ENCODE results near the gene CACNA1C.

Gene CACNA1C

DNA sequence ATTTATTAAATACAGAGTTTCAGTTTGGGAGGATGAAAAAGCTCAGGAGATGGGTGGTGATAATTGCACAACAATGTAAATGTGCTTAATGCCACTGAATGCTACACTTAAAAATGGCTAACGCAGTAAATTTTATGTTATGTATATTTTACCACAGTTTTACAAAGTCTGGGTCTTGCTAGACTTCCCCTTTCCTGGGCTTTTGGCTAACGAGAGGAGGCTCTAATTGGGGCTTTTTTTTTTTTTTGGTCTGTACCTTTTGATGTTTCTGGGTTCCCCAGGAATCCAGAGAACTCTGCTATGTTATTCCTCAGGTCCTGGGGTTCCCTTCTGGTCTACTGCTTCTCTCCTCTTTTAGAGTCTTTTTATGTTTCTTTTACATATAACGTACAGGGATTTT, 355.5 kb downstream of the CACNA1C start:
- no peak overlapping the region for H3K27ac ChIP-seq (ENCODE audit: low read depth, low read length)
- H3K9ac ChIP-seq (ENCODE audit: low read depth in 1 of 2, low read length in 2 of 2), result no peak overlapping the region
- H3K4me3 ChIP-seq (ENCODE audit: low read depth in 1 of 2, low read length in 2 of 2), result no peak overlapping the region
- H3K36me3 ChIP-seq (ENCODE audit: control insufficient read depth in 1 of 2, insufficient read depth in 2 of 2, low read length in 2 of 2), result no peaks in the 10 kb centered on the region
- no peaks in the 10 kb centered on the region for H3K9me3 ChIP-seq (ENCODE audit: control insufficient read depth in 1 of 2, low read length in 2 of 2)
- no peaks in the 10 kb centered on the region for H3K4me1 ChIP-seq (ENCODE audit: control insufficient read depth in 1 of 2, insufficient read depth in 2 of 2, low read length in 2 of 2)
- H3K27me3 ChIP-seq (ENCODE audit: control insufficient read depth in 1 of 2, insufficient read depth in 2 of 2, low read length in 2 of 2), result no peaks in the 10 kb centered on the region

DNA sequence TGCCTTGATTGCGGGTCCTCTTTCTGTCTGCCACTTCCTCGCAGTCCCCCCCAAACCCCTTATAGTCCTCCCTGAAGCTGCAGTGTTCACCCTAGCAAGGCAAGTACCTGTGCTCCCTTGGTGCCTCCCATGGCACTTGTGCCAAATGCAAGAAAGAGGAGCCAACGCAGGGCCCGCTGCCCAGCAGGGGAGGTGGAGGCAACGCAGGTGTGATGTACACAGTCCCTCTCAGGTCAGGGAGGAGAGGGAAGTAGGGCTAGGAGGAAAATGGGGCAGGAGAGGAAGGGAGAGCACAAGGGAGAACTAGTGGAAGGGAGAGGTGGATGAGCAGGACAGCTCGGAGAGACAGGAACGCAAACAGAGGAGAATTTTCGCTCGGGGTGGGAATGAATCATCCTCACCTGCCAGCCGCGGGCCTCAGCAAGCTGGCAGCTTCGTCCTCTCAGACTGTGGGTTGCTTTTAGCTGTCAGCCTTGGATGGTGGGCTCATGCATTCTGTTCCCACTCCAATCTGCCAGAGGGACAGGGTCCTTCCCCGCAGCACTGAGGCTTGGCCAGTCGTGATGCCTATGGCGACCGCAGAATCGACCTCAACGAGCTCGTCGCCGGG, 357.0 kb downstream of the CACNA1C start:
- no peaks in the 10 kb centered on the region for H3K9me3 ChIP-seq (ENCODE audit: control insufficient read depth in 1 of 2, low read length in 2 of 2)
- no peaks in the 10 kb centered on the region for H3K4me1 ChIP-seq (ENCODE audit: control insufficient read depth in 1 of 2, insufficient read depth in 2 of 2, low read length in 2 of 2)
- no peaks in the 10 kb centered on the region for H3K27me3 ChIP-seq (ENCODE audit: control insufficient read depth in 1 of 2, insufficient read depth in 2 of 2, low read length in 2 of 2)
- no peak overlapping the region for H3K4me3 ChIP-seq (ENCODE audit: low read depth in 1 of 2, low read length in 2 of 2)
- no peaks in the 10 kb centered on the region for H3K36me3 ChIP-seq (ENCODE audit: control insufficient read depth in 1 of 2, insufficient read depth in 2 of 2, low read length in 2 of 2)
- no peak overlapping the region for H3K27ac ChIP-seq (ENCODE audit: low read depth, low read length)
- no peak overlapping the region for H3K9ac ChIP-seq (ENCODE audit: low read depth in 1 of 2, low read length in 2 of 2)

DNA sequence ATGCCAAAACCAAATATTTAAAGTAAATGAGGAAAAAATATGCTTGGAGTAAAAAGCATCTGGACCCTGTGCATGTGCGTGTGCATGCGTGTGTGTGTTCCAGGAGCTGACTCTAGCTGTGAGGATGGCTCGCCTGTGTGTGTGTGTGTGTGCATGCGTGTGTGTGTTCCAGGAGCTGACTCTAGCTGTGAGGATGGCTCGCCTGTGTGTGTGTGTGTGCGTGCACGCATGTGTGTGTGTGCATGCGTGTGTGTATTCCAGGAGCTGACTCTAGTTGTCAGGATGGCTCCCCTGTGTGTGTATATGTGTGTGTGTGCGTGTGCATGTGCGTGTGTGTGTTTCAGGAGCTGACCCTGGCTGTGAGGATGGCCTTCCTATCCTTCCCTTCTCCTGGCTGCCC, 357.7 kb downstream of the CACNA1C start:
- H3K9ac ChIP-seq (ENCODE audit: low read depth in 1 of 2, low read length in 2 of 2), result no peak overlapping the region
- H3K27ac ChIP-seq (ENCODE audit: low read depth, low read length), result no peak overlapping the region
- H3K36me3 ChIP-seq (ENCODE audit: control insufficient read depth in 1 of 2, insufficient read depth in 2 of 2, low read length in 2 of 2), result no peaks in the 10 kb centered on the region
- no peaks in the 10 kb centered on the region for H3K9me3 ChIP-seq (ENCODE audit: control insufficient read depth in 1 of 2, low read length in 2 of 2)
- H3K27me3 ChIP-seq (ENCODE audit: control insufficient read depth in 1 of 2, insufficient read depth in 2 of 2, low read length in 2 of 2), result no peaks in the 10 kb centered on the region
- H3K4me3 ChIP-seq (ENCODE audit: low read depth in 1 of 2, low read length in 2 of 2), result no peak overlapping the region
- H3K4me1 ChIP-seq (ENCODE audit: control insufficient read depth in 1 of 2, insufficient read depth in 2 of 2, low read length in 2 of 2), result no peaks in the 10 kb centered on the region

DNA sequence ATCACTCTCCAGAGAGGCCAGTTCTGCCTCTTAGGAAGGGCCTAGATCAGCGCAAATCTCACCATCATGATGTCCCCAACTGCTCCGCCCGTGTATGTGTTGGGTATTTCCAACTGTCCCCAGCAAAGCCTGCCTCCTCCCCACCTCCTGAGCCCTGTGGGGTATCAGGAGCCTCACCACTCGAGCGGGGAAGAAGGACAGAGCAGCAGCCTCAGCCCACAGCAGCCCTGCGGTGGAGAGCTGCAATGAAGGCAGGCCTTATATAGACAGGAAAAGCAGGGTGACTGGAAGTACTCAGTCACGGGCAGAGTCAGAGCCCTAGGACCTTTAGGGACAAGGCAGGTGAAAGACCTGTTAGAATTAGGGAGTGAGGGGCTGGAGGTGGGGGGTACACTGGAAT, 358.2 kb downstream of the CACNA1C start:
- no peaks in the 10 kb centered on the region for H3K36me3 ChIP-seq (ENCODE audit: control insufficient read depth in 1 of 2, insufficient read depth in 2 of 2, low read length in 2 of 2)
- H3K27me3 ChIP-seq (ENCODE audit: control insufficient read depth in 1 of 2, insufficient read depth in 2 of 2, low read length in 2 of 2), result no peaks in the 10 kb centered on the region
- H3K27ac ChIP-seq (ENCODE audit: low read depth, low read length), result no peak overlapping the region
- H3K4me1 ChIP-seq (ENCODE audit: control insufficient read depth in 1 of 2, insufficient read depth in 2 of 2, low read length in 2 of 2), result no peaks in the 10 kb centered on the region
- H3K4me3 ChIP-seq (ENCODE audit: low read depth in 1 of 2, low read length in 2 of 2), result no peak overlapping the region
- H3K9me3 ChIP-seq (ENCODE audit: control insufficient read depth in 1 of 2, low read length in 2 of 2), result no peaks in the 10 kb centered on the region
- H3K9ac ChIP-seq (ENCODE audit: low read depth in 1 of 2, low read length in 2 of 2), result no peak overlapping the region

DNA sequence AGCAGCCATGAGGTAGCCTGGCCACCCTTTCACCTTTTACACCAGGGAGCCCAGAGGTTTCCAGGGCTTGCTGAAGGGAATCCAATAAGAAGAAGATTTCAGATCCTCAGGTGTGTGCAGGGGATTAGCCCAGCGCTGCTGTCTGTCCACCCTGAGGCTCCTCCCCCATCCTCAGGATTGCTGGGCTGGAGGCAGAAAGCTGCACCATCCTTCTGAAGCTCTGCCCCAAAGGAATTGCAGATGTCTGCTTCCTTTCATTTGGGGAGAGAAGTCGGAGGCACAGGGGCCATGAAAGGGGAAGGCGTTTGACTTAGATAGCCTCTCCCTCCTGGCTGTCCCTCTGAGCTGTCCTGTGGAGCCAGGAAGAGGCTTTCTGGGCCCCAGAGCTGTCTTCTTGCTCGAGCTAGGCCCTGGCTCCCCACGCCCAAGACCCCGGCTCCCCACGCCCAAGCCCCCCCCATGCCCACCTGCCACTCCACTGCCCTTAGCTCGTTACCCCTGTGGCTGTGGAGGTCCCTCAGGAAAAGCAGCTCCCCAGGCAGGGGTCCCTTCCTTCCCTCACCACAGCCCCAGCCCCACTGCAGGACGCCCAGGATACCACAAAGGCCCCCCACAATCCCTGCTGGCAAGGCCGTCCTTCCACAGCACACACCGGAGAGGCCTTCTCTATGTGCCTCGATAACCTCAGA, 359.0 kb downstream of the CACNA1C start:
- H3K36me3 ChIP-seq (ENCODE audit: control insufficient read depth in 1 of 2, insufficient read depth in 2 of 2, low read length in 2 of 2), result no peaks in the 10 kb centered on the region
- no peak overlapping the region for H3K27ac ChIP-seq (ENCODE audit: low read depth, low read length)
- H3K9ac ChIP-seq (ENCODE audit: low read depth in 1 of 2, low read length in 2 of 2), result no peak overlapping the region
- no peak overlapping the region for H3K4me3 ChIP-seq (ENCODE audit: low read depth in 1 of 2, low read length in 2 of 2)
- H3K9me3 ChIP-seq (ENCODE audit: control insufficient read depth in 1 of 2, low read length in 2 of 2), result no peaks in the 10 kb centered on the region
- no peaks in the 10 kb centered on the region for H3K4me1 ChIP-seq (ENCODE audit: control insufficient read depth in 1 of 2, insufficient read depth in 2 of 2, low read length in 2 of 2)
- H3K27me3 ChIP-seq (ENCODE audit: control insufficient read depth in 1 of 2, insufficient read depth in 2 of 2, low read length in 2 of 2), result no peaks in the 10 kb centered on the region

DNA sequence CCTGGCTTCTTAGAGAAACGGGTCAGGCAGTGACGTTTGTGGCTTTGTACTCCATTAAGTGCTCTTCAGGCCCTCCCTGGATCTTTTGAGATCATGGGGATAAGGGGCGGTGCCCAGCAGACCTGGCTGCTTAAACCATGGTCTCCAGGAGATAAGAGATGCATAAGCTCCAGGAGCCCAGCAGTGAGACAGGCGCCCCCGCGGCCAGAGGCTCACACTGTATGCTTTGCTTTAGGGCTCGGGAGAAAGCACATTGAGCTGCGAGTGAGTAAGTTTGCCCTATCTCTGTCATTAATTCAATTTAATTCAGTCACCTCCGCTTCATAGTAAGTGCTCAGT, 359.5 kb downstream of the CACNA1C start:
- H3K36me3 ChIP-seq (ENCODE audit: control insufficient read depth in 1 of 2, insufficient read depth in 2 of 2, low read length in 2 of 2), result no peaks in the 10 kb centered on the region
- H3K27me3 ChIP-seq (ENCODE audit: control insufficient read depth in 1 of 2, insufficient read depth in 2 of 2, low read length in 2 of 2), result no peaks in the 10 kb centered on the region
- H3K4me1 ChIP-seq (ENCODE audit: control insufficient read depth in 1 of 2, insufficient read depth in 2 of 2, low read length in 2 of 2), result no peaks in the 10 kb centered on the region
- H3K9me3 ChIP-seq (ENCODE audit: control insufficient read depth in 1 of 2, low read length in 2 of 2), result no peaks in the 10 kb centered on the region
- no peak overlapping the region for H3K4me3 ChIP-seq (ENCODE audit: low read depth in 1 of 2, low read length in 2 of 2)
- H3K27ac ChIP-seq (ENCODE audit: low read depth, low read length), result no peak overlapping the region
- H3K9ac ChIP-seq (ENCODE audit: low read depth in 1 of 2, low read length in 2 of 2), result no peak overlapping the region

DNA sequence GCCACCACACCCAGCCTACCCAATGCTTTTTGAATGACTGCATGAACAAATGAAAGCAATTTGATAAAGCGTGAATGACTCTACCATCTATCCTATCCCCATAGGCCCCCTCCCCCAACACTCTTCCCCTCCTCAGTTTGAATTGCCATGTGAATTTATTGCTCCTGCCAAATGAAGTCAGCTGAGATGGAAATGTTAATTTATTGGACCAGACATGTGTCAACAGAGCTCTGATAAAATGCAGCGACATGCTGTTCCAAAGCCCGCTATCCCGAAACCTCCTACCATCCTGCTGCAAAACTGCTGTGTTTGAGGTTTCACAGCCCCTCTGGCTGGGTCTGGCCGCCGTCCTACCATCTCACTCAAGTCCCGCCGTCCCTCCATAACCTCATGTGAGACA, 360.5 kb downstream of the CACNA1C start:
- Histone ChIP-seq H3K36me3 (ENCODE audit: control insufficient read depth in 1 of 2, insufficient read depth in 2 of 2, low read length in 2 of 2) (no peaks in the 10 kb centered on the region), H3K27ac (ENCODE audit: low read depth, low read length) (no peak overlapping the region), H3K4me1 (ENCODE audit: control insufficient read depth in 1 of 2, insufficient read depth in 2 of 2, low read length in 2 of 2) (no peaks in the 10 kb centered on the region), H3K9ac (ENCODE audit: low read depth in 1 of 2, low read length in 2 of 2) (no peak overlapping the region), H3K27me3 (ENCODE audit: control insufficient read depth in 1 of 2, insufficient read depth in 2 of 2, low read length in 2 of 2) (no peaks in the 10 kb centered on the region), H3K9me3 (ENCODE audit: control insufficient read depth in 1 of 2, low read length in 2 of 2) (no peaks in the 10 kb centered on the region), H3K4me3 (ENCODE audit: low read depth in 1 of 2, low read length in 2 of 2) (no peak overlapping the region)

DNA sequence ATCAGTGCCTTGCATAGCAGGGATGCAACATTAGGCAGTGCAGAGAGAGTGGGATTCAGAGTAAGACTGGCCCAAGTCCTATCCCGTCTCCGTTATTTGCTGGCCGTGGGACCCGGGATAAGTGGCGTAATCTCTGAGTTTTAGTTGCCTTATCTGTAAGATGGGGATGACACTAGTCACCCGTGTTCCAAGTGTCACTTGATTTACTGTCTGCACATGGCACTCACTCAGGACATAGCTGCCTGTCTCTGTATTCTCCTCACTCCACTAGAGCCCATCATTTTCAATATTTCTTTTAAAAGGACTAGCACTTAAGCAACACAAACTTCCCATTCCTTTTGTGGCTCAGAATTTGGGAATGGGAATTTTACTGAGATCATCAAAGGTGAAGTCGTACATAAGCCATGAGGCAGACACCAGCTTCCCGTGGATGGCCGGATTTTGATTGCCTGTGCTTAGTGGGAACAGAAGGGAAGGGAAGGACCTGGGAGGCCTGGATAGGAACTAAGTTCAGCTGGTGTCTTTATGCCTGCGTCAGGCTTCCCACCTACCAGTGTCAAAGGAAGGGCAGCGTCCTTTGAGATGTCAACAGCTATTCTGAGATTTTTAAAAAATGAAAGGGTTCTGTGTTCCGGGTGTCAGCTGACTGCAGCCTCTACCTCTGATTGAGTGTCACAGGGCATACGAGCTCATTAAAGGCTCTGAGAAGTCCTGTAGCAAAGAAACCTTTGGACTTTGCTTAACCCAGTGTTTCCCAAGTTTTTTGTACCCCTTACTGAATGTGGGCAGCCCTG, 361.4 kb downstream of the CACNA1C start:
- Histone ChIP-seq H3K9ac (ENCODE audit: low read depth in 1 of 2, low read length in 2 of 2) (no peak overlapping the region), H3K9me3 (ENCODE audit: control insufficient read depth in 1 of 2, low read length in 2 of 2) (no peaks in the 10 kb centered on the region), H3K4me3 (ENCODE audit: low read depth in 1 of 2, low read length in 2 of 2) (no peak overlapping the region), H3K4me1 (ENCODE audit: control insufficient read depth in 1 of 2, insufficient read depth in 2 of 2, low read length in 2 of 2) (no peaks in the 10 kb centered on the region), H3K27ac (ENCODE audit: low read depth, low read length) (no peak overlapping the region), H3K36me3 (ENCODE audit: control insufficient read depth in 1 of 2, insufficient read depth in 2 of 2, low read length in 2 of 2) (no peaks in the 10 kb centered on the region), H3K27me3 (ENCODE audit: control insufficient read depth in 1 of 2, insufficient read depth in 2 of 2, low read length in 2 of 2) (no peaks in the 10 kb centered on the region)

DNA sequence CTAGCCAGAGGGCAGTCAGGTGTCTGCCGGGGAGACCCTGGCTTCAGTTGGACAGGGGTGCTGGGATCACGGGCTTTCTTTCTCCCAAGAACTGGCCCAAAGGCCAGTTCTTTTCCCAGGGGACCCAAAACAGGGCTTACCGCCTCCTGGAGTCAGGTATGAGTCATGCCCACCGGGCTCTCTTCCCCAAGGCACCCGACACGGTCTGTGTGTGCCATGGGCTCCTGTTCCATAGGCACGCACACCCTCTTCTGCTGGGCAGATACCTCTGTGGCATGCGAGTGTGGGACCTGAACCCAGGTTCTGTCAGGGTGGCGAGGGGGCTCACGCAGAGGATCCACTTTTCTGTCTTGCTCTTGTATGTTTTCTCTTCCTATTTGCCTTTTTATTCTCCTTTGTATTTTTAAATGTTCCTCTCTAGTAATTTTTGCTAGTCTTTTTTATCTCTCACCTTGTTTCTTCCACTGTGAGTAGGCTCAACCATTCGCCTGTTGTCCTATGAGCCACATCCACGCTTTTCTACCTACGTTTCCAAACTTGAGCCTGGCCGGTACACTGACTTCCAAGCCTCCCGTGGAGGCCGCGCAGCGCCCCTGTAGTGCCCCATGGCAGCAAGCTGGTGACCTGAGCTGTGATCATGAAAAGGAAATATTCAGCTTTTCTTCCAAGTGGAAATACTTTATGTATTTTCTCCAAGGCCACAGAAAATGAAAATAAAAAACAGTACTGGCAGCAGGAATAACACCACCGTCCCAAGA, 362.2 kb downstream of the CACNA1C start:
- Histone ChIP-seq H3K36me3 (ENCODE audit: control insufficient read depth in 1 of 2, insufficient read depth in 2 of 2, low read length in 2 of 2) (no peaks in the 10 kb centered on the region), H3K9ac (ENCODE audit: low read depth in 1 of 2, low read length in 2 of 2) (no peak overlapping the region), H3K9me3 (ENCODE audit: control insufficient read depth in 1 of 2, low read length in 2 of 2) (no peaks in the 10 kb centered on the region), H3K27ac (ENCODE audit: low read depth, low read length) (no peak overlapping the region), H3K4me1 (ENCODE audit: control insufficient read depth in 1 of 2, insufficient read depth in 2 of 2, low read length in 2 of 2) (no peaks in the 10 kb centered on the region), H3K4me3 (ENCODE audit: low read depth in 1 of 2, low read length in 2 of 2) (no peak overlapping the region), H3K27me3 (ENCODE audit: control insufficient read depth in 1 of 2, insufficient read depth in 2 of 2, low read length in 2 of 2) (no peaks in the 10 kb centered on the region)

DNA sequence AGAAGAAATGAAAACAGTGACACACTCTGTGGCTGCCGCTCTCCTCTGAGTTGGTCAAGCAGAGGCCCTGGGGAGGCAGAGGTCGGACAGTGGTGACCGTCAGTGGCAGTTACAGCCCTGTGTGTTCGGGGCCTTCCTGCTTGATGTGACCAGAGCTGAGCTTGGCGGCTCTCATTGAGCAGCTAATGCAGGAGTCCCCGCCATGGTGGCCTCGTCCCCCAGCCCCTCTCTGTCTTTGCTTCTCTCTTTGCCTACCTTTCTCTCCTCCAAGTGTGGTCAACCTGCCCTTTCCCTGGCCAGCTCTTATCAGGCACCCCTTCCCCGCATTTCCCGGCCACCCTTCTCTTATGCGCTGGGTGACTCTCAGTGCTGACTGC, 362.8 kb downstream of the CACNA1C start:
- no peaks in the 10 kb centered on the region for H3K4me1 ChIP-seq (ENCODE audit: control insufficient read depth in 1 of 2, insufficient read depth in 2 of 2, low read length in 2 of 2)
- no peak overlapping the region for H3K27ac ChIP-seq (ENCODE audit: low read depth, low read length)
- H3K36me3 ChIP-seq (ENCODE audit: control insufficient read depth in 1 of 2, insufficient read depth in 2 of 2, low read length in 2 of 2), result no peaks in the 10 kb centered on the region
- H3K27me3 ChIP-seq (ENCODE audit: control insufficient read depth in 1 of 2, insufficient read depth in 2 of 2, low read length in 2 of 2), result no peaks in the 10 kb centered on the region
- no peak overlapping the region for H3K9ac ChIP-seq (ENCODE audit: low read depth in 1 of 2, low read length in 2 of 2)
- H3K4me3 ChIP-seq (ENCODE audit: low read depth in 1 of 2, low read length in 2 of 2), result no peak overlapping the region
- H3K9me3 ChIP-seq (ENCODE audit: control insufficient read depth in 1 of 2, low read length in 2 of 2), result no peaks in the 10 kb centered on the region
